Stimulated activated CD8-positive, alpha-beta memory T cell treated with anti-CD3 and anti-CD28 coated beads, Interleukin-15, amount 100 ng/mL, for 24 hours (primary cell): ENCODE results near the gene BTN2A1.
"Not testable (repeated sequence)": the region's sequence is repeated elsewhere in the genome, so short reads cannot be mapped to it uniquely, and the experiment has no call there.

ENCODE experiments used
- DNase-seq: peaks from one replicate; pipeline ENCODE4 v3.0.0-alpha.2; 2020; ENCODE audit warnings: low read depth

Gene BTN2A1

GRCh38 chr6:26493258-26493657 is 35.5 kb downstream of the BTN2A1 start:
- DNase-seq, result no peak

GRCh38 chr6:26494117-26494516 is 36.4 kb downstream of the BTN2A1 start:
- DNase-seq, result no peak

- DNase-seq, result no peak
These were observed 37.5 kb downstream of the BTN2A1 start for GRCh38 chr6:26495281-26495680.

GRCh38 chr6:26497610-26498009 is 39.9 kb downstream of the BTN2A1 start:
- DNase-seq, result no peak

GRCh38 chr6:26500102-26500501 is 42.3 kb downstream of the BTN2A1 start, which contains the start of gene BTN1A1:
Gene BTN1A1 (plus strand): TSS chr6:26500303. CDS start chr6:26501287, 984 bp downstream.
- DNase-seq, result no peak

- no peak for DNase-seq
These were observed 43.8 kb downstream of the BTN2A1 start for GRCh38 chr6:26501482-26501986.

GRCh38 chr6:26502165-26502564 is 44.4 kb downstream of the BTN2A1 start:
- no peak for DNase-seq

GRCh38 chr6:26502626-26503025 is 44.9 kb downstream of the BTN2A1 start:
- no peak for DNase-seq

- no peak for DNase-seq
These were observed 49.9 kb downstream of the BTN2A1 start for GRCh38 chr6:26507658-26508057.

- DNase-seq, result not testable (repeated sequence)
These were observed 53.3 kb downstream of the BTN2A1 start for GRCh38 chr6:26511033-26511432.

GRCh38 chr6:26514984-26515383 is 57.2 kb downstream of the BTN2A1 start:
- no peak for DNase-seq

GRCh38 chr6:26516481-26517427 is 59.0 kb downstream of the BTN2A1 start:
- DNase-seq, result no peak
